Measurements from ENCODE around the gene GUCY2D. TPM values are rescaled to one million over a fixed set of nuclear protein-coding genes. Genes with fewer than 3 reads are reported as not detected.
A peak's percentile ranks its signal among the peaks of the same experiment; 100 is the strongest.

Gene GUCY2D
- total and polyA plus RNA-seq, 12 donors: not detected

DNA sequence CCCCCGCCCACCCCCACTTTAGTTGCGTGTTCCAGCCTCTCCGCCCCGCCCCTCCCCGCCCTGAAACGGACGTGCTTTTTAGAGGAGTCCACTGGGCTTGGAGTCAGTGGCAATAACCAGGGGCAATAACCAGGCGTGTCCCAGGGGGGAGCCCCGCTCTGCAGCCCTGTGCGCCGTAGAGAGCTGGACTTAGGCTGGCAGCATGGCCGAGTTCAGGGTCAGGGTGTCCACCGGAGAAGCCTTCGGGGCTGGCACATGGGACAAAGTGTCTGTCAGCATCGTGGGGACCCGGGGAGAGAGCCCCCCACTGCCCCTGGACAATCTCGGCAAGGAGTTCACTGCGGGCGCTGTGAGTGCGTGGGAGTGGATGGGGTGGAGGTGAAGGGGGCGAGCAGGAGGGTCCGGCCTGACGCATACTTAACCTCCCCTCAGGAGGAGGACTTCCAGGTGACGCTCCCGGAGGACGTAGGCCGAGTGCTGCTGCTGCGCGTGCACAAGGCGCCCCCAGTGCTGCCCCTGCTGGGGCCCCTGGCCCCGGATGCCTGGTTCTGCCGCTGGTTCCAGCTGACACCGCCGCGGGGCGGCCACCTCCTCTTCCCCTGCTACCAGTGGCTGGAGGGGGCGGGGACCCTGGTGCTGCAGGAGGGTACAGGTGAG, 36.7 kb downstream of the GUCY2D start, which contains the start of gene ALOX15B:
ALOX15B (plus strand) TSS at position 106 of the 657 bp plus-strand sequence; CDS start at position 203, 97 bp downstream.
- Histone ChIP-seq H3K9me3 (replicated peaks in 1 of 3) (no peaks in the 10 kb centered on the region), H3K27ac (peak within 1 kb of the TSS in 1 of 5 donors; percentile 17), H3K36me3 (replicated peaks in 1 of 2) (no peaks in the 10 kb centered on the region), H3K4me3 (peak within 1 kb of the TSS in 1 of 4 donors; percentile 38), H3K27me3 (no peaks in the 10 kb centered on the region), H3K4me1 (replicated peaks in 1 of 2) (no peaks in the 10 kb centered on the region)
- intact Hi-C loops (cut with DNase I): no loop called here
- WGBS, 4 donors: 7 to 13% (median 12%) methylated on average over 13 to 37 of the region's 37 CpGs
- DNase-seq: peak in 2 of 7 donors; percentile 14 to 51
- TF ChIP-seq POLR2A (IDR thresholded peaks at IDR 0.05): no peak
- TF ChIP-seq CTCF (IDR thresholded peaks at IDR 0.05): no peak

- peak overlapping the region in 1 of 4 donors; percentile 38 for H3K4me3 ChIP-seq
- H3K36me3 ChIP-seq (replicated peaks in 1 of 2): no peaks in the 10 kb centered on the region
- DNase-seq: peak in 2 of 7 donors; percentile 10 to 31
- TF ChIP-seq POLR2A (IDR thresholded peaks at IDR 0.05) (no peak), CTCF (IDR thresholded peaks at IDR 0.05) (no peak)
- H3K27me3 ChIP-seq: no peaks in the 10 kb centered on the region
- H3K27ac ChIP-seq: no peak overlapping the region
- WGBS, 4 donors: 52 to 59% (median 58%) methylated on average over 9 to 11 of the region's 11 CpGs
- intact Hi-C loops (cut with DNase I): no loop called here
- H3K4me1 ChIP-seq (replicated peaks in 1 of 2): no peaks in the 10 kb centered on the region
- H3K9me3 ChIP-seq (replicated peaks in 1 of 3): no peaks in the 10 kb centered on the region
Observed at GRCh38 chr17:8039611-8040168, 37.3 kb downstream of the GUCY2D start.

GRCh38 chr17:8041249-8041928, 39.0 kb downstream of the GUCY2D start:
- H3K4me3 ChIP-seq: no peak overlapping the region
- H3K36me3 ChIP-seq (replicated peaks in 1 of 2): no peaks in the 10 kb centered on the region
- intact Hi-C loops (cut with DNase I): no loop called here
- H3K27ac ChIP-seq: peak overlapping the region in 2 of 5 donors; percentile 6 to 27
- 55 to 74% (median 68%) methylated on average over 8 of the region's 8 CpGs for WGBS, 4 donors
- TF ChIP-seq CTCF (IDR thresholded peaks at IDR 0.05) (peak; percentile 28 to 55 (median 46)), POLR2A (IDR thresholded peaks at IDR 0.05) (no peak)
- H3K27me3 ChIP-seq: peaks cover 5% of the 10 kb centered on the region
- H3K9me3 ChIP-seq (replicated peaks in 1 of 3): no peaks in the 10 kb centered on the region
- DNase-seq: peak in 2 of 7 donors; percentile 46 to 47
- H3K4me1 ChIP-seq (replicated peaks in 1 of 2): no peaks in the 10 kb centered on the region

GRCh38 chr17:8041979-8042378, 39.6 kb downstream of the GUCY2D start:
- H3K36me3 ChIP-seq (replicated peaks in 1 of 2): no peaks in the 10 kb centered on the region
- H3K4me1 ChIP-seq (replicated peaks in 1 of 2): no peaks in the 10 kb centered on the region
- no peak for TF ChIP-seq POLR2A (IDR thresholded peaks at IDR 0.05)
- TF ChIP-seq CTCF (IDR thresholded peaks at IDR 0.05): no peak
- peaks cover 5% of the 10 kb centered on the region for H3K27me3 ChIP-seq
- no peak overlapping the region for H3K4me3 ChIP-seq
- DNase-seq: peak in 1 of 7 donors; percentile 12
- intact Hi-C loops (cut with DNase I): no loop called here
- H3K27ac ChIP-seq: peak overlapping the region in 1 of 5 donors; percentile 2
- H3K9me3 ChIP-seq (replicated peaks in 1 of 3): no peaks in the 10 kb centered on the region
